Stimulated activated CD8-positive, alpha-beta memory T cell treated with anti-CD3 and anti-CD28 coated beads, Interleukin-15, amount 100 ng/mL, for 24 hours (primary cell): ENCODE measurements around the gene GNAZ.

Experiments used
- DNase-seq: peaks from one replicate; pipeline ENCODE4 v3.0.0-alpha.2; 2020; ENCODE audit warnings: low read depth

Gene GNAZ

GRCh38 chr22:23093051-23093788 lies 22.9 kb downstream of the GNAZ start:
- DNase-seq: no peak

- no peak for DNase-seq
Observed at GRCh38 chr22:23094260-23094659, 23.9 kb downstream of the GNAZ start.

- no peak for DNase-seq
Observed at GRCh38 chr22:23094695-23095681, 24.7 kb downstream of the GNAZ start.

GRCh38 chr22:23095733-23096342 lies 25.5 kb downstream of the GNAZ start:
- no peak for DNase-seq

DNA sequence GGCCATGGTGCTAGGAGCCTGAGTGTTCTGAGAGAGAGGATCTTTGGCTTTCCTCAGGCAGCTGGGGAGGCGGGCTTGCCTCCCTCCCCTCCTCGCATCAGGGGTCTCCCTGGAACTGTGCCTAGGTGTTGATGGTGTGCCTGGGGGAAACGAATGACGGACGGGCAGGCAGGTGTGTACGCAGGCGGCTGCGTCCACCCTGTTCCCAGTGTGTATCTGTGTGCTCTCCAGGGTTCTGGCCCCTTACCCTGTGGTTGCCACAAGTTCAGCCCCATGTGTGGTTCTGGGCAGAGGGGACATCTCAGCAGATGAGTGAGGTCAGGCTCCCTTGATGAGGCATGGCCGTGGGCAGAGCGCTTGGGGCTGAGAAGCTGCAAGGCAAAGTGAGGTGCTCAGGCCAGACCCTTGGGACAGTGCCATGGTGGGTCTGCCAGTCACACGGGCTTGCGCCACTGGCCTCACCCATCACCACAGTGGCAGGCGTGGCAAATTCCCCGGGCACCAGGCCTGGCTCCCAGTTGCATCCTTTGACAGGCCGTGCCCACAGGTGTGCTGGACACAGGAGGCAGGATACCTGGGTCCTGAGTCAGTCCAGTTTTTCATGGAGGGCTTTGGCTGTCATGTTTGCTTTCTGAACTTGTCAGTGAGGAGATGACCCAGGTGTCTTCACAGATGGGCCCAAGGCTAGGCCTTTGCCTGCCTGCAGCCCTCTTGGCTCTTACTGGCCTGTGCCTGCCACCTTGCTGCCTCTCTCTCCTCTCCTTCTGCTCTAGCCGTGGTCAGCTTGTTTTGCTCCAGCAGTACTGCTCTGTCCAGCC lies 27.3 kb downstream of the GNAZ start:
- DNase-seq: no peak

- DNase-seq: no peak
Observed at GRCh38 chr22:23098230-23098705, 27.9 kb downstream of the GNAZ start.

- no peak for DNase-seq
Observed at GRCh38 chr22:23098718-23099530, 28.6 kb downstream of the GNAZ start.

GRCh38 chr22:23099531-23099804 lies 29.1 kb downstream of the GNAZ start:
- DNase-seq: no peak

GRCh38 chr22:23100124-23100801 lies 29.9 kb downstream of the GNAZ start:
- no peak for DNase-seq

DNA sequence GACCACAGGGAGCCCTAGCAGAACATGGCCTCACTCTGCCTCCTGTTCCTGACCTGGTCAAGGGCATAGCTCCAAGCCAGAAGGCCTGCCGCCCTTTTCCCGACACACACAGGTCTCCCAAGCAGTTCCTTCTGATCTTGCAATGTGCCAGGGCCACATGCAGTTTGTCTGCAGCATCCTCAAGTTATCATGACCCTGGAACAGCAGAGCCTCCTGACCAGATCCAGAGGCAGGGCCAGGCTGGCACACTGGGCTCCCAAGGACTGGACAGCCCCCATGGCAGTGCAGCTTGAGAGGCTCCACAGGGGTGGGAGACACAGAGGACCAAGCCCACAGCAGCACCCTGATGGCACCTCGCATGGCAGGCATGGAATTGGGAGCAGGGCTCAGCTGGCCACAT lies 31.2 kb downstream of the GNAZ start:
- no peak for DNase-seq

DNA sequence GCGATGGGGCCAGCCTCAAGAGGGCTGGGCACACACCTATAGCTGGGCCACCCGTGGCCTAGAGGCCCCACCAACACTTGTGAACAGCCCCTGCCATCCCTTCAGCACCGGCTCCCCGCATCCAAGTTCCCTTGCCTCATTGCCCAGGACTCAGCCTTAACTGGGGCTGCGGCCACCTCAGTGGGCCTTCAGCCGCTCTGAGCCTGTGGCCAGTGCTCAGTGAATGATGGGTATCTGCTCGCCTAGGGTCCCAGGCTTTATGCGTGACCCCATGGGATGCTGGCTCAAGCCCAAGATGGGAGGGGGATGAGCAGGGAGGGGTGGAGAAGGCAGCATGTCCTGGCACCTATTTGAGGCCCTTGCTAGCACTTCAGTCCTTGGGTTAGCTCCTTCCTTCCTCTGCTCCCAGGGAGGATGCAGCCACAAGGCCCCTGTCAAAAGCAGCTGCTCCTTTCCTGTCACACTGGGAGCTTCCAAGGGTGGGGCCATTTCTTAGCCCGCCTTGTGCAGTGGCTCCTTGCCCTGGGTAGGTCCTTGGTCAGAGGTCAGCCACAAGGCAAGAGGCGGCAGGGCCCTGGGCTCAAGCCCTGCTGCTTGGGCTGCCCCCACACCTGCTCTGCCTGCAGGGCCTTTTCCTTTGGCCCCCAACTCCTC lies 31.8 kb downstream of the GNAZ start:
- no peak for DNase-seq

- DNase-seq: no peak
Observed at GRCh38 chr22:23102776-23103175, 32.5 kb downstream of the GNAZ start.

- DNase-seq: no peak
Observed at GRCh38 chr22:23103199-23103954, 33.1 kb downstream of the GNAZ start.

- DNase-seq: no peak
Observed at GRCh38 chr22:23104187-23104971, 34.1 kb downstream of the GNAZ start.

- no peak for DNase-seq
Observed at GRCh38 chr22:23105304-23105703, 35.0 kb downstream of the GNAZ start.

DNA sequence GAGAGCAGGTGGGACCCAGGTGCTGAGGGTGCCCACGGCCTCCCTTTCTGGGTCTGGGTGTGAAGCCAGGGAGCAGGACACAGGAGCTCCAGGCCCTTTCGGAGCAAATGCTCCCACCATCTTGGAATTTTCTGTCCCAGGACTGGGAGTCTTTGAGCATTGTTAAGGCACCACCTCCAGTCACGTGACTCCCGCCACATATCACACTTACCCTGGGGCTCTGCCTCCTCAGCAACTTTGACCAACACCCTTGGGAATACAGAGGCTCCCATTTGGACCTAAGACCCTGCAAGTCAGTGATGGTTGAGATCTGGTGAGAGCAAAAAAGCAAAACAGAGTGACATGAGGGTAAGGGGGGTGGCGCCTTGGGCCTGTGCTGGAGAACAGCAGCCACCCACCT lies 35.6 kb downstream of the GNAZ start:
- no peak for DNase-seq

DNA sequence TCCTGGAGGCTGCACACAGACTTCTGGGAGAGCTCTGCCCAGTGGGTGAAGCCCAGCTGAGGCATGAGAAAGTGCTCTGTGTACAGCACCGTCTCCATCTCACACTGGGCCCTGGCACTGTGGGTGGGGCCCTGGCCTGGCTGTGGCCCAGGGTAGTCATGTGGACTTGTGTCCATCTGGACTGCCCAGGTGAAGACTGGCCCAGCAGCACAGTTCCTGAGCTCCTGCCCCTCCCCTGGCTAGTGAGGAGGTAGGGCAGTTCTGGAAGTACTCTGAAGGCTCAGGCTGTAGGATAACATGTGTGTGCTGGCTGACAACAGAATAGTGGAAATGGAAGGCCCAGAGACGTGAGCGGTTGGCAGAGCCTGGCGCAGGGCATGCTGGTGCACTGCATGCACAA lies 36.0 kb downstream of the GNAZ start:
- no peak for DNase-seq

GRCh38 chr22:23106906-23107367 lies 36.6 kb downstream of the GNAZ start:
- no peak for DNase-seq
